GM18526 (cell line): ENCODE data around the gene CCDC192.

ENCODE experiments used
- POLR2A ChIP-seq: IDR thresholded peaks from 3 replicates; pipeline ENCODE4 v1.6.1; 2011; ENCODE audit not compliant: insufficient read length; ENCODE audit errors: extremely low read depth

The CCDC192 gene

DNA sequence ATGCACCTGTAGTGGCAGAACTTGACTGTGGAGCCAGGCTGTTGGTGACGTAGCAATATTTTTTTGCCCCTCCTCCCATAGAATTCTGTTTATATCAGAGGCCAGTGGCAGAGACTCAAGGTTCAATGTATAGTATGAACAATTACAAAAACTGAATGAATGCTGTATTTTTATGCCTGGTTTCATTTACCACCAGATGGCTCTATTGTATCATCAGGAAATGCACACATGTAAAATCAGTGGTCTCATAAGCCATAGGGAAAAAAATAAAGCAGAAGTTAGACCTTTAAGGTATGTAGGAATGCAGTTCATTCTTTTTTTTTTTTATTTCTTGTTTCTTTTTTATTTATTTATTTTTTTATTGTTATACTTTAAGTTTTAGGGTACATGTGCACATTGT, 43.6 kb downstream of the CCDC192 start:
- no peak for TF ChIP-seq POLR2A

GRCh38 chr5:127754259-127754658, 51.1 kb downstream of the CCDC192 start:
- no peak for TF ChIP-seq POLR2A

- TF ChIP-seq POLR2A, result no peak
Measured at GRCh38 chr5:127754706-127755105, 51.5 kb downstream of the CCDC192 start.

DNA sequence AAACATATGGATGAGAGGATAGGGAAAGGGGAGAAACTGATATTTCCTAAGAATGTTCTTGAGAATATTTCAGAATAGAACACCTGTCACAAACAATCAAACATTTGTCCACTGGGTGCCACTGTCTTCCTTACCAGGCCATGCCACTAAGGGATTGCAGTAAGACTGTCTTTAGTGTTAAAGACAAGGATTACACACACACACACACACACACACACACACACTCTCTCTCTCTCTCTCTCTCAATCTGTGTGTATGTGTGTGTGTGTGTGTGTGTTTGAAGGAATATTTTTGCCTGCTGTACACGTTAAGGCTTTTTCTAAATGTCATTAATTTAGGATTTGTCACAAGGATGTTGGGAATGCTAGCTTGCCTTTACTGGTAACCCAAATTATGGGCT, 54.4 kb downstream of the CCDC192 start:
- TF ChIP-seq POLR2A, result no peak

GRCh38 chr5:127758766-127759283, 55.6 kb downstream of the CCDC192 start:
- no peak for TF ChIP-seq POLR2A

DNA sequence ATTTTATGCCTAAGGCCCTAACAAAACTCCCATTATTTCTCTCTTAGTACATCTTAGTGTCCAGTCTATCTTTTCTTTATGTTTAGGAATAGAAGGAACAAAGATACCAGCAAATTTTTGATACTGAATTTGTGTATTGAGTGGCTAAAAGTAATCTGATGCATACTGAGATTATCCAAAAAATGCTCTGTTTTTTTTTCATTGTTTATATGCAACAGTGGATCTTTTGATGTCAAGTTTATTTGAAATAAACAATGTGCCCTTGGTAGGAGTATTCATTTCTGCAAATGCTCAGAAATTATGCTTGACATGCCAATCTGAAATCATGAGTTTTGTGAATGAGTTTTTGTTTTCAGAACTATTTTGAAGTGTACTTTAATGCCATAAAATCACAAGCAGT, 58.7 kb downstream of the CCDC192 start:
- TF ChIP-seq POLR2A, result no peak

GRCh38 chr5:127762412-127762811, 59.2 kb downstream of the CCDC192 start:
- no peak for TF ChIP-seq POLR2A

GRCh38 chr5:127766676-127767335, 63.6 kb downstream of the CCDC192 start:
- TF ChIP-seq POLR2A, result no peak

- TF ChIP-seq POLR2A, result no peak
Measured at GRCh38 chr5:127769386-127769785, 66.2 kb downstream of the CCDC192 start.

DNA sequence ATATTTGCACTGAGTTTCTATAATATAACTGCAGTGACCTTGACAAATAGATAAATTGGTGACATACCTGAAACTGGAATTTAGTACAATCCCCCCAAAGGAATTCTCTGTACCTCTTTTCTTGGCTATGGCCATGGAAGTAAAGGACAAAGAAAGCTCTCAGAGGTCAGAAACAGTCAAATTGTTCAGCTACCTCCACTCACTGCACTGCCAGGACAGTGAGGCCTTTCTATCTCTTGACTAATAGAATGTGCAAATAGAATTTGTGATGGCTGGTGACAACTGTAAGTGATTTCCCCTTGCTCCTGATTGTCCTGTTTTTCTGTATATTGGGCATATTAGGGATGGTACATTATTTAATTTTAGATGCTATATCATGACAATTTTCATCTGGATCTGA, 67.1 kb downstream of the CCDC192 start:
- TF ChIP-seq POLR2A, result no peak

DNA sequence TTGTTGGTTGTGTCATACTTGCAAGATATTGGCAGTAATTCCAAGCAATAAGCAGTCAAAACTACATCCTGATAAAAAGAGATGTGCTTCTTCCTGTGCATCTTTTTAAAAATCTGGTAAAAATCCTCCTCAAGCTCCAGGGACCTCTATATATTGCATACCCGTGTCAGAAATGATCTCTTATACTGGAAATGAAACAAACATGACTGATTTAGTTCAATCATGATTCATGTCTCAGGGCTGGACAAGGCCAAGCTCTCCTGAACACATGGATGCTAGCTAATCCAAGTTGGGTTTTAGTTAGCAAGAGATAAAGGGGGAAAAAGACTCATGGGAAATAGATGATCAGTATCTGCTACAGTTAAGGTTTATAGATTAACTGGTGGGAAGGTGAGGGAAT, 69.3 kb downstream of the CCDC192 start:
- no peak for TF ChIP-seq POLR2A

GRCh38 chr5:127774221-127774620, 71.0 kb downstream of the CCDC192 start:
- TF ChIP-seq POLR2A, result no peak

DNA sequence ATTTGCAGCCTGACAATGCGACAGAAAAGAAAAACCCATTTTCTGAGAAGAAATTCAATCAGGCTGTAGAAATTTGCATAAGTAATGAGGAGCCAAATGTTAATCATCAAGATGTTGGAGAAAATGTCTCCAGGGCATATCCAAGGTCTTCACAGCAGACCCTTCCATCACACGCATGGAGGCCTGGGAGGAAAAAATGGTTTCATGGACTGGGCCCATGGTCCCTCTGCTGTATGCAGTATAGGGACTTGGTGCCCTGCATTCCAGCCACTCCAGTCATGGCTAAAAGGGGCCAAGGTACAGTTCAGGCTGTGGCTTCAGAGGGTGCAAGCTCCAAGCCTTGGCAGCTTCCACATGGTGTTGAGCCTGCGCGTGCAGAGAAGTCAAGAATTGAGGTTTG, 73.3 kb downstream of the CCDC192 start:
- no peak for TF ChIP-seq POLR2A

GRCh38 chr5:127777957-127778356, 74.8 kb downstream of the CCDC192 start:
- TF ChIP-seq POLR2A, result no peak

GRCh38 chr5:127785098-127785927, 82.1 kb downstream of the CCDC192 start:
- TF ChIP-seq POLR2A, result no peak

DNA sequence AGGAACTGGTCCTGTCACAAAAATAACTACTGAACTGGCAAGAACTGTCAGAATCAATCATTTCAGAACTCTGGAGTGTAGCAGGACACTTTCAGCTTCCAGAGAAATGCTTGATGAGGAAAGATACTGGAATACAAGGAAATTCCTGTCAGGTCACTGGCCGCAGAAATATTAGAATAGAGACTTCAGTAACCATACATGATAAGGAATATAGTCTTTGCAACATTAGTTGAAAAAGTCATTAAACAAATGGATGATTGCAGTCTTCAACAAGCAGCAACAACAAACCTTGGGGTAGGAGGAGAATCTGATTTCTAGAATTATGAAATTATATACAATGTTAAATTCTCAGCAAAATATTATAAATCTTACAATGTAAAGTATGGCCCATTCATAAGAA, 88.2 kb downstream of the CCDC192 start:
- TF ChIP-seq POLR2A, result no peak

GRCh38 chr5:127793052-127793451, 89.9 kb downstream of the CCDC192 start:
- no peak for TF ChIP-seq POLR2A

DNA sequence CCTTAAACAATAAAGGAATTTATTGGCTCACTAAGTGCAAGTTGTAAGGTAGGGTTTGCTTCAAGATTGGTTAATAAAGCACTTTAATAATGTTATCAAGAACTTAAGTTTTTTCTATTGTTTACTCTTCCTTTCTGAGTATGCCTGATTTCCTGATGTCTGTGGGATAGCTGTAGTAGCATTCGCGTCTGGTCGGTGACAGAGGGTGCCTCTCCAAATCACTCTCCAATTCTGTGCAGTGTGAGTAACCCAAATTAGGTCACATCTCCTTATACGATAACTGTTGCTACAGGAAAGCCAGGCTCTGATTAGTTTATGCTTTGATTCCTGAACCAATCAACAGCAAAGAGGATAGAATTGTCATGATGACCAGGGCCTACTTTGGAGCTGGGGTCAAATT, 90.7 kb downstream of the CCDC192 start:
- TF ChIP-seq POLR2A, result no peak
